ENCODE data around the gene VPS37B.

The VPS37B gene

GRCh38 chr12:122884860-122885259, 11.1 kb downstream of the VPS37B start:
- Histone ChIP-seq H4K20me1 (ENCODE audit: insufficient read depth, low read length) (peaks cover 21% of the 10 kb centered on the region), H3K9ac (ENCODE audit: low read length) (no peak overlapping the region), H3K4me3 (ENCODE audit: low read length) (no peak overlapping the region), H3K36me3 (replicated peaks; ENCODE audit: low read depth, low read length) (no peaks in the 10 kb centered on the region), H3K27ac (ENCODE audit: low read length) (no peak overlapping the region), H2AFZ (ENCODE audit: low read depth, low read length) (no peak overlapping the region), H3K4me1 (ENCODE audit: low read length) (peaks cover 28% of the 10 kb centered on the region), H3K9me3 (ENCODE audit: insufficient read depth, low read length) (no peaks in the 10 kb centered on the region), H3K27me3 (ENCODE audit: low read depth, low read length) (peaks cover 92% of the 10 kb centered on the region), H3K4me2 (ENCODE audit: low read length) (no peak overlapping the region), H3K79me2 (ENCODE audit: low read length) (no peaks in the 10 kb centered on the region)
- TF ChIP-seq, protein P1, sequence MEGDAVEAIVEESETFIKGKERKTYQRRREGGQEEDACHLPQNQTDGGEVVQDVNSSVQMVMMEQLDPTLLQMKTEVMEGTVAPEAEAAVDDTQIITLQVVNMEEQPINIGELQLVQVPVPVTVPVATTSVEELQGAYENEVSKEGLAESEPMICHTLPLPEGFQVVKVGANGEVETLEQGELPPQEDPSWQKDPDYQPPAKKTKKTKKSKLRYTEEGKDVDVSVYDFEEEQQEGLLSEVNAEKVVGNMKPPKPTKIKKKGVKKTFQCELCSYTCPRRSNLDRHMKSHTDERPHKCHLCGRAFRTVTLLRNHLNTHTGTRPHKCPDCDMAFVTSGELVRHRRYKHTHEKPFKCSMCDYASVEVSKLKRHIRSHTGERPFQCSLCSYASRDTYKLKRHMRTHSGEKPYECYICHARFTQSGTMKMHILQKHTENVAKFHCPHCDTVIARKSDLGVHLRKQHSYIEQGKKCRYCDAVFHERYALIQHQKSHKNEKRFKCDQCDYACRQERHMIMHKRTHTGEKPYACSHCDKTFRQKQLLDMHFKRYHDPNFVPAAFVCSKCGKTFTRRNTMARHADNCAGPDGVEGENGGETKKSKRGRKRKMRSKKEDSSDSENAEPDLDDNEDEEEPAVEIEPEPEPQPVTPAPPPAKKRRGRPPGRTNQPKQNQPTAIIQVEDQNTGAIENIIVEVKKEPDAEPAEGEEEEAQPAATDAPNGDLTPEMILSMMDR (IDR thresholded peaks at IDR 0.05; ENCODE audit: low read depth, low read length) = no peak
- no peak for TF ChIP-seq EZH2phosphoT487 (IDR thresholded peaks at IDR 0.05; ENCODE audit: low read depth)

DNA sequence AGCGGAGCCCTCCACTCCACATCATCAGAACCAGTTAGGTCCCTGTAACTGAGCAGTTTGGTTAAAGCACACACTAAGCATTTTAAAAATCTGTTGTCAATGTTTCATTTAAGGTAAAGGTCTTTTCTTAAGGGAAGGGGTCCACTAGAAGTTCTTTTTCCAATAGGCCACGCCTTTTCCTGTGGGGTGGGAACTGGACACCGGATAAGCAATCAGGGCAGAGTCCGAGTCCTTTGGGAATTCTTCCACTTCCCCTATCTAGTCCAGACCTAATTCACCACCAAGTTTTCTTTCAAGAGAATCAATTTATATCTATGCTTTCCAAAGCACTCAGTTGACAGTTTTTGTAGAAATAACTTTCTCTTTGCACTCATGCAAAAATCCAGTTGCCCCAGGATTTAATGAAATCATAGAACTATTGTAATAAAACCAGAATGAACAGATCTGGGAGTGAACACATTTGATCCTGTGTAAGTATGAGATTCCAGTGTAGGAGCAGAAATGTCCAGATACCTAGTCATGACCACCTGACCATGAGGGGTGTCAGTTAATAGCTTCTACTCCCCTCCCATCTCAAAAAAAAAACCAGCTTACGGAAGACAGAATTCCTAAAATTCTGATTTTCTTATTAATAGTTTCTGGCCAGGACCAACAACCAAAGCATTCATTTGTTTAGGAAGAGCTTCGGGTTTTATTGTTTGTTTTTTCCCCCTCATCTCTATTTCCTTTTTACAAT, 11.7 kb downstream of the VPS37B start:
- Histone ChIP-seq H3K36me3 (replicated peaks; ENCODE audit: low read depth, low read length) (no peaks in the 10 kb centered on the region), H3K4me1 (ENCODE audit: low read length) (peaks cover 28% of the 10 kb centered on the region), H3K9ac (ENCODE audit: low read length) (no peak overlapping the region), H4K20me1 (ENCODE audit: insufficient read depth, low read length) (peaks cover 26% of the 10 kb centered on the region), H2AFZ (ENCODE audit: low read depth, low read length) (no peak overlapping the region), H3K27ac (ENCODE audit: low read length) (no peak overlapping the region), H3K4me3 (ENCODE audit: low read length) (no peak overlapping the region), H3K79me2 (ENCODE audit: low read length) (no peaks in the 10 kb centered on the region), H3K27me3 (ENCODE audit: low read depth, low read length) (peaks cover 93% of the 10 kb centered on the region), H3K9me3 (ENCODE audit: insufficient read depth, low read length) (no peaks in the 10 kb centered on the region), H3K4me2 (ENCODE audit: low read length) (no peak overlapping the region)
- no peak for TF ChIP-seq EZH2phosphoT487 (IDR thresholded peaks at IDR 0.05; ENCODE audit: low read depth)
- TF ChIP-seq, protein P1 (IDR thresholded peaks at IDR 0.05; ENCODE audit: low read depth, low read length) = no peak

DNA sequence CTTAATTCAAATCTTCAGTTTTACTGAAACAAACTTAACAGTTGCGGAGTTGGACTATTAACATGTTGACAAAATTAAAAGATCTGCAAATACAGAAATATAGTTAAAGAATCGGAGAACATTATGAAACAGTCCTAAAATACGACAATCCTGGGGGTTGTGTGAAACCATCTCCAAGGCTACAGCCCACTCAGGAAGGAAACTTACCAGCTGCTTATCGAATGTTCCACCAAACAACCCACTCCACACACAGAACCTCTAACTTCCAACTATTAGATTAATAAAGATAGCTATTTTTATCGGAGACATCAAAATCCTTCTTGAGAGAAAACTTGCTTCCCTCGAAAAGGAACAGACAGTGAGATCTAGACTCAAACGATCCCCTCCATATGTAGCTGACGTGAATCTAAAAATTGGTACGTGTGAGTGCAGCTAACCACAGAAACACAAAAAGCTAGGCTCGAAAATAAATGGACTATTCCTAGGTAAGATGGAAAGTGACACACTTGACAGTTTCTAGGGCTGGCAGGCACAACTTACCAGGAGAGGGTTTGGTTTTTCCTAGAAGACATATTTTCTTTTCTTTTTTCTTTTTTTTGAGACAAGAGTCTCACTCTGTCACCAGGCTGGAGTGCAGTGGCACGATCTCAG, 12.9 kb downstream of the VPS37B start:
- Histone ChIP-seq H3K4me2 (ENCODE audit: low read length) (no peak overlapping the region), H3K4me3 (ENCODE audit: low read length) (no peak overlapping the region), H3K27ac (ENCODE audit: low read length) (no peak overlapping the region), H3K9ac (ENCODE audit: low read length) (no peak overlapping the region), H3K36me3 (replicated peaks; ENCODE audit: low read depth, low read length) (no peaks in the 10 kb centered on the region), H2AFZ (ENCODE audit: low read depth, low read length) (no peak overlapping the region), H4K20me1 (ENCODE audit: insufficient read depth, low read length) (peaks cover 28% of the 10 kb centered on the region), H3K79me2 (ENCODE audit: low read length) (no peaks in the 10 kb centered on the region), H3K27me3 (ENCODE audit: low read depth, low read length) (peaks cover 89% of the 10 kb centered on the region), H3K4me1 (ENCODE audit: low read length) (peaks cover 15% of the 10 kb centered on the region), H3K9me3 (ENCODE audit: insufficient read depth, low read length) (no peaks in the 10 kb centered on the region)
- TF ChIP-seq, protein P1 (IDR thresholded peaks at IDR 0.05; ENCODE audit: low read depth, low read length) = no peak
- TF ChIP-seq EZH2phosphoT487 (IDR thresholded peaks at IDR 0.05; ENCODE audit: low read depth) = no peak

DNA sequence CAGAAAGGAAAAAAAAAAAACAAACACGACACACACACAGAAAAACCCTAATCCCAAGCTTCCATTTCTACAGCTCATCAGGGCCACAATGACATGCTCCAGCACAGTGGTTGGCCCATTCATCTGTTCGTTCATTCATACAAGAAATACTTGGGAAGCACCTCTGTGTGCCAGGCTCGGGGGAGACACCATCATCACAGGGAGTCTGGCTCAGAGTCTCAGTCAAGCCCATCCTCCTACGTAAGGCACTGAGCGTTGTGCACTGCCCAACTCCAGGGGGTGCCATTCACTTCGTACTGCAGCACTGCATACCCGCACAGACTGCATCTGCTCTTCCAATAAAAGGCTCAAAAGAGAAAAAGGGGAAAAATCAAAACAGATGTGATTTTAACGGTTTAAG, 15.3 kb downstream of the VPS37B start:
- Histone ChIP-seq H2AFZ (ENCODE audit: low read depth, low read length) (no peak overlapping the region), H3K79me2 (ENCODE audit: low read length) (no peaks in the 10 kb centered on the region), H3K27ac (ENCODE audit: low read length) (no peak overlapping the region), H3K9me3 (ENCODE audit: insufficient read depth, low read length) (no peaks in the 10 kb centered on the region), H3K4me2 (ENCODE audit: low read length) (no peak overlapping the region), H3K4me1 (ENCODE audit: low read length) (peaks cover 7% of the 10 kb centered on the region), H3K4me3 (ENCODE audit: low read length) (no peak overlapping the region), H3K27me3 (ENCODE audit: low read depth, low read length) (peaks cover 89% of the 10 kb centered on the region), H4K20me1 (ENCODE audit: insufficient read depth, low read length) (peaks cover 17% of the 10 kb centered on the region; the same call in 1 of the 2 replicates), H3K9ac (ENCODE audit: low read length) (no peak overlapping the region), H3K36me3 (replicated peaks; ENCODE audit: low read depth, low read length) (no peaks in the 10 kb centered on the region)
- TF ChIP-seq, protein P1 (IDR thresholded peaks at IDR 0.05; ENCODE audit: low read depth, low read length) = peak; percentile 78
- TF ChIP-seq EZH2phosphoT487 (IDR thresholded peaks at IDR 0.05; ENCODE audit: low read depth) = no peak
